Cortex of kidney (tissue), 1 donor: ENCODE data around the gene UNC50.

Experiments
- DNase-seq: peaks from one replicate; lab custom pipeline; 2025; lab: John Stamatoyannopoulos, UW

UNC50 gene

DNA sequence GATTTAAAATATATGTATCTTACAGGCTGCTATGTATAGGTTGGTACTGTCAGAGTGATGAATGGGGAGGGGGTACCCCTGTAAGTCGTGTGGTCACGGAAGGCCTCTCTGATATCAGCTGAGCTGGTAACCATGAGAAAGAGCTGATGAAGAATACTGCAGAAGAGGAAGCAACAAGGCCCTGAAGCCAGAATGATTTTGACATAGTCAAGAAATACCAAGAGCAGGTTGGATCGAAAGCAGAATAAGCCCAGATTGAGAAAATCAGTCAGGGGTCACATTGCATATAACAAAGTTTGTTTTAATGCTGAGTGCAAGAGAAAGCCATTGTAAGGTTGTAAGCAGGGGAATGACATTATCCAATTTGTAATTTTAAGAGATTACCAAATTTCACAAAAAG is 57.3 kb downstream of the UNC50 start:
- DNase-seq: no peak
